ENCODE data around the gene COL6A3. TPM values are rescaled to one million over a fixed set of nuclear protein-coding genes. Genes with fewer than 3 reads are reported as not detected.

Gene COL6A3
- total RNA-seq, 2 donors from 2014 or later, result 61.6 to 103 TPM

DNA sequence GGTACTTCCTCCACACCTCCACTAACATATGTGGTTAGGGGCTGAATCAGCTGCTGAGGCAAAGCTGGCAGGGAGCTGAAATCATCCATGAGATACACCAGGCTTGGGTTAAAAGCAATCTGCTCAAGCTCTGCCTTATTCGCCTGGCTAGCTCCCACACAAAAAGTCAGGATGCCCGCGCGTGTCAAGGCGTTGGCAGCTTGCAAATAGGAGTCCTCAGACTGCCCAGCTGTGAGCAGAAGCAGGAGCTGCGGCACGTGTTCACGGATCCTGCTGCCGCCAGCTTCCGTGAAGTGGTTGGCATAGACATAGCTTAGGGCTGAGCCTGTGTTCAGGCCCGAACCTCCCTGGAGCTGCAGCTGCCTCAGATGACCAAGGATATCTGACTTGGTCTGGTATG, 35.3 kb downstream of the COL6A3 start:
- DNase-seq (ENCODE audit: low spot score), result no peak
- Histone ChIP-seq H3K4me1 (no peaks in the 10 kb centered on the region), H3K27me3 (no peaks in the 10 kb centered on the region), H3K4me3 (no peak overlapping the region), H3K27ac (no peak overlapping the region), H3K36me3 (peaks cover 49% of the 10 kb centered on the region), H3K9me3 (peaks cover 0 to 10% of the 10 kb centered on the region in 2 donors)
- TF ChIP-seq, protein P1, sequence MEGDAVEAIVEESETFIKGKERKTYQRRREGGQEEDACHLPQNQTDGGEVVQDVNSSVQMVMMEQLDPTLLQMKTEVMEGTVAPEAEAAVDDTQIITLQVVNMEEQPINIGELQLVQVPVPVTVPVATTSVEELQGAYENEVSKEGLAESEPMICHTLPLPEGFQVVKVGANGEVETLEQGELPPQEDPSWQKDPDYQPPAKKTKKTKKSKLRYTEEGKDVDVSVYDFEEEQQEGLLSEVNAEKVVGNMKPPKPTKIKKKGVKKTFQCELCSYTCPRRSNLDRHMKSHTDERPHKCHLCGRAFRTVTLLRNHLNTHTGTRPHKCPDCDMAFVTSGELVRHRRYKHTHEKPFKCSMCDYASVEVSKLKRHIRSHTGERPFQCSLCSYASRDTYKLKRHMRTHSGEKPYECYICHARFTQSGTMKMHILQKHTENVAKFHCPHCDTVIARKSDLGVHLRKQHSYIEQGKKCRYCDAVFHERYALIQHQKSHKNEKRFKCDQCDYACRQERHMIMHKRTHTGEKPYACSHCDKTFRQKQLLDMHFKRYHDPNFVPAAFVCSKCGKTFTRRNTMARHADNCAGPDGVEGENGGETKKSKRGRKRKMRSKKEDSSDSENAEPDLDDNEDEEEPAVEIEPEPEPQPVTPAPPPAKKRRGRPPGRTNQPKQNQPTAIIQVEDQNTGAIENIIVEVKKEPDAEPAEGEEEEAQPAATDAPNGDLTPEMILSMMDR (IDR thresholded peaks at IDR 0.05), result no peak

DNA sequence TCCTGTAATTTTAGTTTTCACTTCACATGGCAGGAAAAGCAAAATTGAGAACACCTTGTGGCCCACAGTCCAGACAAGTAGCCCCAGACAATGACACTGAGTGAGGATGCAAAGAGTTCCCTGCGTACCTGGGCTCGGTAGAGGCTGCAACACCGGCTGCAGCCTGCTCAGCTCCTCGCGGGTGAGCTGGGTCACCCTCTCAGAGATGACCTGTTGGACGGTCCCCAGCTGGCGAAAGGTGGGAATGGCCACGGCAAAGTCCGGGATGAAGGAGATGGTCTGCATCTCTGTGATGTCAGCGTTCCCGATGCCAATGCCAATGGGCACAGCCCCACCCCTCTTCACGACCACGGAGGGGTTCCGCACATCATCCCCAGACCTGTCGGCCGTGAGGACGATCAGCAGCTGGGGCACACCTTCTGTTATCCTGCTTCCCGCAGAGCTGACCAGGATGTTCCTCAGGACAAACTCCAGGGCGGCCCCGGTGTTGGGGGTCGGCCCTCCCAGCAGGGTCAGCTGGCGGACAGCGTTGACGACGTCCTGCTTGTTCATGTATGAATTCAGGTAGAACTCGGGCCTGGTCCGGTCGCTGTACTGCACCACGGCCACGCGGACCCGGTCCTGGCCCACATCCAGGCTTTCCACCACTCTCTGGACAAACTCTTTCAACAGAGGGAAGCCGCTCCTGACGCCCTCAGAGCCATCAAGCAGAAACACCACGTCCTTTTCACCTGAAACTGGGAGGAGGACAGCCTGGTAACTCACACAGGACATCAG, 39.5 kb downstream of the COL6A3 start:
- Histone ChIP-seq H3K9me3 (peaks cover 0 to 7% of the 10 kb centered on the region in 2 donors), H3K27ac (no peak overlapping the region), H3K36me3 (peaks cover 36% of the 10 kb centered on the region), H3K4me1 (no peaks in the 10 kb centered on the region), H3K4me3 (no peak overlapping the region), H3K27me3 (no peaks in the 10 kb centered on the region)
- no peak for DNase-seq (ENCODE audit: low spot score)
- TF ChIP-seq, protein P1 (IDR thresholded peaks at IDR 0.05), result no peak

DNA sequence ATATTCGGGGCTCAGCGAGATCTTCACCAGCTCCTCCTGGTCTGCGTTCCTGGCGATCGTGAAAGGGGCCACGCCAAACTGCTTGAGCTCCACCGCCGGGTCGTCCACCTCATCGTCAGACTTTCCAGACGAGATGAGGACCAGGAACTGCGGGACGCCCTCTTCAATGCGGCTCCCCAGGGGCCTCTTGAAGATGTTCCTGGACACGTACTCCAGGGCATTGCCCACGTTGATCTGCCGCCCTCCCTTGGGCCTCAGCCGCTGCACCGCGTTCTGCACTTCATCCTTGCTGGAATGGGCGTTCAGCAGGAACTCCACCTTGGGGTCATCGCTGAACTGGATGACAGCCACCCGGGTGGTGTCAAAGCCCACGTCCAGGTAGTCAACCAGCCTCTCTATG, 42.1 kb downstream of the COL6A3 start:
- DNase-seq (ENCODE audit: low spot score), result no peak
- Histone ChIP-seq H3K4me1 (no peaks in the 10 kb centered on the region), H3K36me3 (peaks cover 38% of the 10 kb centered on the region), H3K9me3 (no peaks in the 10 kb centered on the region), H3K27me3 (no peaks in the 10 kb centered on the region), H3K4me3 (no peak overlapping the region), H3K27ac (no peak overlapping the region)
- TF ChIP-seq, protein P1 (IDR thresholded peaks at IDR 0.05), result no peak

DNA sequence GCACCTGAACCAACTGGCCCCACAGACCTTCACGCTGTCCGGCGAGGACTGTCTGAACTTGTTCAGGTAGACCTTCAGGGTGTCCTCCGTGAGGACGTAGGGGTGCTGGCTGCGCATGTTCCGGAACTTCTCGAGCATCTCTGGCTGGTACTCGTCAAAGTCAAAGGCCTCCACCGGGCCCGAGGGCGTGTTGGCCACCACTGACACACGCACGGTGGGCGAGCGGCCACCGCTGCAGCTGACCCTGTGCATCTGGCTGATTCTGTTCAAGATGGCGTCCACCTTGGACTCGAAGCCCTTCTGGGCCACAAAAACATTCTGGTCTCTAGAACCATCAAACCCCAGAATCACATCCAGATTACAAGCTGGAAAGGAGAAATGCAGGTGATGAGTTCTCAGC, 48.3 kb downstream of the COL6A3 start:
- H3K36me3 ChIP-seq, result peaks cover 42% of the 10 kb centered on the region
- DNase-seq (ENCODE audit: low spot score), result no peak
- TF ChIP-seq, protein P1 (IDR thresholded peaks at IDR 0.05), result no peak
- H3K9me3 ChIP-seq, result no peaks in the 10 kb centered on the region
- H3K4me1 ChIP-seq, result no peaks in the 10 kb centered on the region
- no peak overlapping the region for H3K4me3 ChIP-seq
- H3K27me3 ChIP-seq, result no peaks in the 10 kb centered on the region
- no peak overlapping the region for H3K27ac ChIP-seq

DNA sequence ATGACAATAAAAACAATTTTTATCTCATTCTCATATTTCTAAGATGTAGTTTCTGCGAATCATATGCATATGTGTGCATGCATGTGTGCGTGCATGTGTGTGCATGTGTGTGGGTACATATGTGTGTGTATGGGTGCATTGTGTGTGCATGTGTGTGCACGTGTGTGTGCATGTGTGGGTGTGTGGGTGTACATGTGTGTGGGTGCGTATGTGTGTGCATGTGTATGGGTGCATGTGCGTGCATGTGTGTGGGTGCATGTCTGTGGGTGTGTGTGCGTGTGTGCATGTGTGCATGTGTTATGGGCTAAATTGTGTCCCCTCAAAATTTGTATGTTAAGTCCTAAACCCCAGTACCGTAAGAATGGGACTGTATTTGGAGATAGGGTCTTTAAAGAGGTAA, 49.3 kb downstream of the COL6A3 start:
- no peaks in the 10 kb centered on the region for H3K27me3 ChIP-seq
- DNase-seq (ENCODE audit: low spot score), result no peak
- no peak overlapping the region for H3K4me3 ChIP-seq
- H3K27ac ChIP-seq, result no peak overlapping the region
- peaks cover 42% of the 10 kb centered on the region for H3K36me3 ChIP-seq
- no peaks in the 10 kb centered on the region for H3K4me1 ChIP-seq
- TF ChIP-seq, protein P1 (IDR thresholded peaks at IDR 0.05), result no peak
- no peaks in the 10 kb centered on the region for H3K9me3 ChIP-seq

Measured in right atrium auricular region (tissue), 2 donors.